GM18505 (cell line): ENCODE measurements around the gene HNRNPU.

Source experiments
- ATAC-seq: cut with Tn5 transposase; IDR thresholded peaks from one replicate; pipeline ENCODE4 v1.9.1; 2021; ENCODE audit not compliant: unreplicated experiment
- POLR2A ChIP-seq: IDR thresholded peaks from 4 replicates; pipeline ENCODE4 v1.6.1; 2011; ENCODE audit warnings: borderline replicate concordance; ENCODE audit not compliant: insufficient read depth, insufficient read length; ENCODE audit errors: extremely low read depth

HNRNPU gene

GRCh38 chr1:244869950-244870349 is 5.6 kb upstream of the HNRNPU start:
- TF ChIP-seq POLR2A = no peak
- no peak for ATAC-seq

GRCh38 chr1:244869364-244869827 is 5.1 kb upstream of the HNRNPU start:
- no peak for TF ChIP-seq POLR2A
- ATAC-seq = no peak

GRCh38 chr1:244868484-244869363 is 4.4 kb upstream of the HNRNPU start:
- no peak for ATAC-seq
- no peak for TF ChIP-seq POLR2A

- ATAC-seq = no peak
These were observed 2.0 kb upstream of the HNRNPU start for GRCh38 chr1:244866355-244866754.

GRCh38 chr1:244865820-244866219 is 1.5 kb upstream of the HNRNPU start:
- TF ChIP-seq POLR2A = no peak

More at GRCh38 chr1:244866355-244866754, 2.0 kb upstream of the HNRNPU start:
- TF ChIP-seq POLR2A = no peak

GRCh38 chr1:244865028-244865371 is 657 bp upstream of the HNRNPU start:
- no peak for TF ChIP-seq POLR2A
- ATAC-seq = no peak

More at GRCh38 chr1:244865820-244866219, 1.5 kb upstream of the HNRNPU start:
- ATAC-seq = no peak

GRCh38 chr1:244863491-244864252 is 671 bp downstream of the HNRNPU start:
- ATAC-seq = peak; percentile 1
- TF ChIP-seq POLR2A = peak; percentile 17

GRCh38 chr1:244862699-244863490 is 1.4 kb downstream of the HNRNPU start:
- ATAC-seq = peak; percentile 63
- TF ChIP-seq POLR2A = peak; percentile 72

- ATAC-seq = no peak
- no peak for TF ChIP-seq POLR2A
These were observed 2.0 kb downstream of the HNRNPU start for GRCh38 chr1:244862354-244862698.

GRCh38 chr1:244861683-244862082 is 2.7 kb downstream of the HNRNPU start:
- TF ChIP-seq POLR2A = no peak
- ATAC-seq = no peak

GRCh38 chr1:244860914-244861610 is 3.3 kb downstream of the HNRNPU start:
- no peak for ATAC-seq
- no peak for TF ChIP-seq POLR2A

- ATAC-seq = no peak
- TF ChIP-seq POLR2A = no peak
These were observed 4.3 kb downstream of the HNRNPU start for GRCh38 chr1:244860078-244860477.
